HG02870 (cell line): ENCODE data around the gene SRBD1.

Source experiments
- ATAC-seq: cut with Tn5 transposase; IDR thresholded peaks from one replicate; pipeline ENCODE4 v1.9.1; 2021; ENCODE audit warnings: mild to moderate bottlenecking, moderate library complexity; ENCODE audit not compliant: unreplicated experiment

The SRBD1 gene

GRCh38 chr2:45596761-45597160 lies 14.3 kb downstream of the SRBD1 start:
- ATAC-seq, result no peak

DNA sequence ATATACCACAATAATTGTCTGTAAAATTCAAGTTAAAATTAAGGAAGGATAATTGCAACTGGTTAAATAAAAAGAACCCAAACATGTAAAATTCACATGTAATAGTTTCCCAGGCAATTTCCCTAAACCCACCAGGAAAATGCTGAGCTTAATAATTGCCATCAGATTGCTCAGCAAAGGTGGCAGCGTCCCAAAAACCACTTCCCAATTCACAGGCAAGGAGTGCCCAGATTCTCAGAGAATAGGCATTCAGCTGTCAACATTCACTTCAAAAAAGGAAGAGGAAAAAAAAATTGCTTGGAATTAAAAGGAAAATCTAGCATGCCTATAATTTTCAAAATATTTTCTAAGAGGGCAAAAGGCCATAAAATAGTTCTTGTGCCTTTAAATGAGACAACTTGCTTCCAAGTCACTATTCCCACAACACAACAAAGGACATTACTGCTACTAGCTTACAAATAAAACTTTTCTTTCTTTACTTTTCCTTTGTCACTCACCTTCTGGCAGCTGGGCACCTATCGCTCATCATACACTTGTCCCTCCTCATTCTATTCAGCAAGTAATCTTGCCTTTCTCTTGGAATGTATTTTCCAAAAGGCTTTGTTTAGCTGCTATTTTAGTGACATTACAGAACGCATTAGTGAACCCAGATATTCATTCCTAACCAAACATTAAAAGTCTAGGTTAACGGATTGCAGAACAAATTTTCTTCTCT lies 15.2 kb downstream of the SRBD1 start:
- ATAC-seq, result no peak

DNA sequence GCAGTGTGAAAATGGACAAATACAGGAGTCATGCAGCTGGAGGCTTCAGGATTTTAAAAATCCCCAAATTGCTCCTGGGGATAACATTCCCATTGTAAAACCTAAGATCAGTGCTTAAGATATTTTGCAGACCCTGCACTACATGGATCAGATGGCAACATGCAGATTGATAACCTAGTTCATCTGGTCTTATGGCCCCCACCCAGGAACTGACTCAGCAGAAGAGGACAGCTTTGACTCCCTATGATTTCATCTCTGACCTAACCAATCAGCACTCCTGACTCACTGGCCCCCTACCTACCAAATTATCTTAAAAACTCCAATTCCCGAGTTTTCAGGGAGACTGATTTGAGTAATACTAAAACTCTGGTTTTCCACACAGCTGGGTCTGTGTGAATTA lies 20.0 kb downstream of the SRBD1 start:
- no peak for ATAC-seq

GRCh38 chr2:45588158-45588829 lies 22.8 kb downstream of the SRBD1 start:
- no peak for ATAC-seq

DNA sequence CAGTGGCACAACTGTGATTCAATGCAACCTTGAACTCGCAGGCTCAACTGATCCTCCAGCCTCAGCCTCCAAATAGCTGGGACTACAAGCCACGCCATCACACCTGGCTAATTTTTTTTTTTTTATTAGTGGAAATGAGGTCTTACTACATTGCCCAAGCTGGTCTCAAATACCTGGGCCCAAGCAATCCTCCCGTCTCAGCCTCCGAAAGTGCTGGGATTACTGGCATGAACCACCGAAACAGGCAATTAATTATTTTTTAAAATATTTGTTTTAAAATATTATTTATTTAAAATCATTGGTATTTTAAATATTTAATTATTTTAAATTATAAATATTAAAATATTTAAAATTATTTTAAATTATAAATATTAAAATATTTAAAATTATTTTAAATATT lies 24.5 kb downstream of the SRBD1 start:
- no peak for ATAC-seq

DNA sequence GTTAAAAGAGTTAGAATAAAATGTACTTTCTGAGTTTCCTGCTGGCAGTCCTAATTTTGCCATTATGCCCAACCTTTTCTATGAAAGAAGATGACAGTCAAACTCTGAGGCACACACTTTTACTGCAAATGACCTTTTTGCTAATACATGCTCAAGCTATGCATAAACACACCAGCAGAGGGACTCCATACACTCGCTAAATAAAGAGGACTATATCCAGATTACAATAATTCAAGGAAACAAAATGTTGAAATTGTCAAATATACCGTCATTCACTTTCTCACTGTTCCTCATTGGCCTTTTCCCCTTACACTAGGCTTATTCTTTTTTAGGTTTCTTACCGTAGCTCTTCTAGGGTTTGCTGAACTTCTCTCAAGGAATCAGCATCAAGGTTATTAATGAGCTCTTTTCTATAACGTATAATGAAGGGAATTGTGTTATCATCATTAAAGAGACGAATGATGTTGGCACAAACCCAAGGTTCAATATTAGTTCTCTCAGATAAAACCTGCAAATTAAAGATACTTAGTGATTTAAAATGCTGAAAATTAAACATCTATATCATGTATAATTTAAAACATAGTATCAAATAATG lies 25.7 kb downstream of the SRBD1 start:
- ATAC-seq, result no peak

DNA sequence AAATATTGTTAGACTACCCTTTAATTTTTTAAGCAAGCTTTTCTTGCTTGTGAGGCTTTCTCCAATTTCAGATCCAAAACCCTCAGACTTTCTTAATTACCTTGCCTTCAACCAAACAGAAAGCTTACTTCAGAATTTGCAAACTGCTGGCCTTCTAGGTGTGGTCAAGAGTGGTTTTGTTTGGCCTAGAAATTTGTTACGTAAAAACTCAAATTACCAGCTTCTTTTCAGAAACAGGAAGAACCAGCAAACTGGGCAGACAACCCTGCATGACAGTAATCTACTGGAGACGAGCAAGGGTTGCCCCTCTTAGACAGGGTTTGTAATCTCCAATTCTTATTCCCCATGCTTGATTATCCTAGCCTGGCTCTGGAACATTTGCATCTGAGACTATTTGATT lies 27.1 kb downstream of the SRBD1 start:
- no peak for ATAC-seq

- ATAC-seq, result no peak
These were observed 28.5 kb downstream of the SRBD1 start for GRCh38 chr2:45582522-45582921.

- no peak for ATAC-seq
These were observed 32.8 kb downstream of the SRBD1 start for GRCh38 chr2:45578056-45578843.

DNA sequence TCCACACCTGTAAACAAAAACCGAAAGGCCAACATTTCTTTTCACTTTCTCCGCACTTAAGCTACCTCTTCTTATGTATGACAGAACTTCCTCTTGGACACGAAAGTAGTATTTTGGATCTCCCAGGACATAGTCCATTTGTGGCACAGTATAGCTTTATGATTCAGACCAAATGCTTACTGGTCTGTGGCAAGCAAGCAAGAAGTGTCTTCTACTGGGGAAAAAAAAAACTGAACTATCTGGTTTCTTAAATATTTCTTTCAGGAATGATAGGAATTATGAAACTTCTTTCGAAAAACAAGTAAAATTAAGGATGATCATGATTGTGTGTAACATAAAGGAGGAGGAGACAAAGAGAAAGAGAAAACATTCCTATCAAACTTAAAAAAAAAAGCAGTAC lies 33.6 kb downstream of the SRBD1 start:
- no peak for ATAC-seq

GRCh38 chr2:45575881-45576280 lies 35.2 kb downstream of the SRBD1 start:
- ATAC-seq, result no peak

- ATAC-seq, result no peak
These were observed 38.1 kb downstream of the SRBD1 start for GRCh38 chr2:45572979-45573378.

DNA sequence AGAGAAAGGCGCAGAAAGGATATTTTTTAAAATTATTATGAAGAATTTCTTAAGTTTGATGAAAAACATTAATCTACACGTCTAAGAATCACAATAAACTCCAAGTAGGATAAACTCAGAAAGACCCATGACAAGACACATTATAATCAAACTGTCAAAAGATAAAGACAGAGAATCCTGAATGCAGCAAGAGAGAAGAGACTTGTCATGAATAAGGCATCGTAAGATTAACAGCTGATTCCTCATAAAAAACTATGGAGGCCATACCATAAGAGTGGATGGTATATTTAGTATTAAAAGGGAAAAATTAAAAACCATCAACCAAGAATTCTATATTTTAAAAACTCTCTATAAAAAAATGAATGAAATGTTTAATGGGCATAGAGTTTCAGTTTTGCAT lies 39.1 kb downstream of the SRBD1 start:
- no peak for ATAC-seq

GRCh38 chr2:45570671-45571334 lies 40.3 kb downstream of the SRBD1 start:
- ATAC-seq, result no peak

DNA sequence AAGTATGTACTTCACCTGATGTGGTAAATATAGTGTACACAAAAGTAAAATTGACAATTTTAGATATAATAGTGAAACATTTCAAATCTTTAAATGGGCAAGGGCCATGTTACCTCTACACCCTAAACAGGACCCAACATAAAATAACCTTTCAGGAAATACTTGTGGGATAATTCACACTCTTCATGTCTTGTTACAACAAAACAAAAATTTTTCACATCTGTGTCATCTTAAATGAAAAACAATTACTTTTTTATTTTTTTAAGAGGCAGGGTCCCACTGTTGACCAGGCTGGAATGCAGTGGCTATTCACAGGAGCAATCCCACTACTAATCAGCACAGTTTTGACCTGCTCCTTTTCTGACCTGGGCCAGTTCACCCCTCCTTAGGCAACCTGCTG lies 42.1 kb downstream of the SRBD1 start:
- no peak for ATAC-seq

- ATAC-seq, result peak; percentile 96
These were observed 42.9 kb downstream of the SRBD1 start for GRCh38 chr2:45567974-45568789.

DNA sequence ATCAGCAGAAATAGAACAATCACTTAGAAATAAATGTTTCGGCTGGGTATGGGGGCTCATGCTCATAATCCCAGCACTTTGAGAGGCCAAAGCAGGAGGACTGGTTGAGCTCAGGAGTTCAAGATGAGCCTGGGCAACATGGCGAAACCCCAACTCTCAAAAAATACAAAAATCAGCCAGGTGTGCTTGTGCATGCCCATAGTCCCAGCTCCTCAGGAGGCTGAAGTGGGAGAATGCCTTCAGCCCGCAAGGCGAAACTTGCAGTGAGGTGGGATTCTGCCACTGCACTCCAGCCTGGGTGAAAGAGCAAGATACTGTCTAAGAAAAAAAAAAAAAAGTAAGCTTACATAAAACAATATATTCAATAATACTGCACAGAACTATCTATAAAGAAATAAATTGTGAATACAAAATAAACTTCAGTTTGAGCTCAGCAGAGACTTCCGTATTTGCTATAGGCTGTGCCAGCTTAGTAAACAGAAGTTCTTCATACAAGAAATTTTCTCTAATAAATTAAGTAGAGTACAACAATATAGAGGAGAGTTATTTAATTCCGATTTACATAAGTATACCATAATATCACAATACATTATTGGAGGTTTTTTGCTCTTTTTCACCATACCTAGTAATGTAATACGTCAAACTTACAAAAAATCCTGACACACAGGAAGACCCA lies 43.6 kb downstream of the SRBD1 start:
- peak; percentile 21 for ATAC-seq

GRCh38 chr2:45559436-45559835 lies 51.6 kb downstream of the SRBD1 start:
- no peak for ATAC-seq

GRCh38 chr2:45554742-45555140 lies 56.3 kb downstream of the SRBD1 start:
- no peak for ATAC-seq
